IPS-15b (cell line): ENCODE measurements around the gene RNU6-9.

Experiments
- H3K27me3 ChIP-seq: one replicate; pipeline ENCODE4 v1.6.1; 2013; ENCODE audit warnings: low read length; ENCODE audit not compliant: control insufficient read depth, insufficient read depth
- H3K36me3 ChIP-seq: one replicate; pipeline ENCODE4 v1.6.1; 2013; ENCODE audit warnings: low read length; ENCODE audit not compliant: control insufficient read depth, insufficient read depth
- H3K4me1 ChIP-seq: one replicate; pipeline ENCODE4 v1.6.1; 2013; ENCODE audit warnings: mild to moderate bottlenecking, low read length; ENCODE audit not compliant: control insufficient read depth, insufficient read depth
- H3K4me3 ChIP-seq: one replicate; pipeline ENCODE4 v1.5.1; 2013; ENCODE audit warnings: low read depth, low read length
- H3K9ac ChIP-seq: one replicate; pipeline ENCODE4 v1.6.1; 2013; ENCODE audit warnings: low read depth, mild to moderate bottlenecking, low read length
- H3K9me3 ChIP-seq: one replicate; pipeline ENCODE4 v1.6.1; 2013; ENCODE audit warnings: mild to moderate bottlenecking, low read length; ENCODE audit not compliant: control insufficient read depth, insufficient read depth

RNU6-9 gene

DNA sequence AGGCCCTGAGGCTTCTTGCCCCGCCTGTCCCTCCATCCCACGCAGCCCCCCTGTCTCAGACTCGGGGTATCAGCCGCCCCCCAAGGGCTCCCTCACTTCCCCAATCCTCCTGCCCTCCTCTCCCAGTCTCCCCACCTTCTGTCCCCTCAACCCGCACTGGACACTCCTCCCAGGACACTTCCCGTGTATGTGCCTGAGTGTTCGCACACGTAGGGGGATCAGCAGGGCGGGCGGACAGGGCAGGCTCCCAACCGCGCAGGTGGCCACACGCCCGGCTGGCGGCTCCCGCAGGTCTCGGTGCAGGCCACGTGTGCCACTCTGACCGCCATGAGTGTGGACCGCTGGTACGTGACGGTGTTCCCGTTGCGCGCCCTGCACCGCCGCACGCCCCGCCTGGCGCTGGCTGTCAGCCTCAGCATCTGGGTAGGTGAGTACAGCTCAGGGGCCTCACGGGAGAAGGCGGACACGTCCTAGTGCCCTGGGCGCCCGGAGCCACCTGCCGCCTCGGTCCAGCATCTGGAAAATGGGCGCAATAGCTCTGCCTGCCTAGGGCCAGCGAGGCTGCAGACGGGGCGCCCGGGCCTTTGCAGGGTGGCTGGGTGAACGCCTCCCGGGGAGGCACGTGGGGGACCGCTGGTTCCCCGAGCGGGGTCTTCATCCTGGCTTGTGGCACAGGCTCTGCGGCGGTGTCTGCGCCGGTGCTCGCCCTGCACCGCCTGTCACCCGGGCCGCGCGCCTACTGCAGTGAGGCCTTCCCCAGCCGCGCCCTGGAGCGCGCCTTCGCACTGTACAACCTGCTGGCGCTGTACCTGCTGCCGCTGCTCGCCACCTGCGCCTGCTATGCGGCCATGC lies 26.1 kb downstream of the RNU6-9 start:
- peaks cover 31% of the 10 kb centered on the region for H3K27me3 ChIP-seq
- H3K4me1 ChIP-seq, result no peaks in the 10 kb centered on the region
- peak overlapping the region; percentile 50 for H3K4me3 ChIP-seq
- H3K36me3 ChIP-seq, result no peaks in the 10 kb centered on the region
- no peaks in the 10 kb centered on the region for H3K9me3 ChIP-seq
- no peak overlapping the region for H3K9ac ChIP-seq

DNA sequence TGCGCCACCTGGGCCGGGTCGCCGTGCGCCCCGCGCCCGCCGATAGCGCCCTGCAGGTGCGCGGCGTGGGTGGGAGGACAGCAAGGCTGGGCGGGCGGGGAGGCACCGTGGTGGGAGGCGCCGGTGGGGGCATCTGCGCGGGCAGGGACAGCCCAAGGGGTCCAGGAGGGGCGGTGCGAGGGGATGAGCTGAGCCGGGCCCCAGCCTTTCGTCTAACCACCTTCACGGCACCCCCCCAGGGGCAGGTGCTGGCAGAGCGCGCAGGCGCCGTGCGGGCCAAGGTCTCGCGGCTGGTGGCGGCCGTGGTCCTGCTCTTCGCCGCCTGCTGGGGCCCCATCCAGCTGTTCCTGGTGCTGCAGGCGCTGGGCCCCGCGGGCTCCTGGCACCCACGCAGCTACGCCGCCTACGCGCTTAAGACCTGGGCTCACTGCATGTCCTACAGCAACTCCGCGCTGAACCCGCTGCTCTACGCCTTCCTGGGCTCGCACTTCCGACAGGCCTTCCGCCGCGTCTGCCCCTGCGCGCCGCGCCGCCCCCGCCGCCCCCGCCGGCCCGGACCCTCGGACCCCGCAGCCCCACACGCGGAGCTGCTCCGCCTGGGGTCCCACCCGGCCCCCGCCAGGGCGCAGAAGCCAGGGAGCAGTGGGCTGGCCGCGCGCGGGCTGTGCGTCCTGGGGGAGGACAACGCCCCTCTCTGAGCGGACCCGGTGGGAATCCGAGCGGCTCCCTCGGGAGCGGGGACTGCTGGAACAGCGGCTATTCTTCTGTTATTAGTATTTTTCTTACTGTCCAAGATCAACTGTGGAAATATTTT lies 27.0 kb downstream of the RNU6-9 start:
- peak overlapping the region; percentile 60 for H3K4me3 ChIP-seq
- peaks cover 29% of the 10 kb centered on the region for H3K27me3 ChIP-seq
- no peaks in the 10 kb centered on the region for H3K36me3 ChIP-seq
- H3K9me3 ChIP-seq, result no peaks in the 10 kb centered on the region
- H3K4me1 ChIP-seq, result no peaks in the 10 kb centered on the region
- no peak overlapping the region for H3K9ac ChIP-seq

GRCh38 chr19:924553-925086 lies 31.3 kb downstream of the RNU6-9 start:
- H3K36me3 ChIP-seq, result peaks cover 2% of the 10 kb centered on the region
- no peaks in the 10 kb centered on the region for H3K9me3 ChIP-seq
- no peaks in the 10 kb centered on the region for H3K4me1 ChIP-seq
- H3K27me3 ChIP-seq, result peaks cover 15% of the 10 kb centered on the region
- peak overlapping the region; percentile 66 for H3K4me3 ChIP-seq
- H3K9ac ChIP-seq, result peak overlapping the region; percentile 37

DNA sequence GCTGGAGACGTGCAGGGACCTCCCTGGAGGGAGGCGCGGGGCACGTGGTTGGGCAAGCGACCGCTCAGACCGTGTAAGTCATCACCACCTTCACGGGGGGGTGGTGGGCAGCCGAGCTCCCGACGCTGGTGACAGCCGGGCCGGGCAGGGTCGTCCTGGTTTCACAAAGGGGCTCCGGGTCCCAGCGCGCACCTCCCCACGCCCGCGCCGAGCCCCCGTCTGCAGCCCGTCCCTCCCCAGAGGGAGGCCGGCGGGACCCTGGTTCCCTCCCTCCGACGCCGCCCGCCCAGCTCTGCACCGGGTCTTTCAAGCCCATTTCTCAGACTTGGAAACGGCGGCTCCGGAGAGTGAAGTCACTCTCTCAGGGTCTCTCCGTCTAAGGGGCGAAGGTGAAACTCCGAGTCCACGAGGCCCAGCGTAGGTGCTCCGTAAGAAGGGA lies 31.8 kb downstream of the RNU6-9 start:
- peaks cover 6% of the 10 kb centered on the region for H3K36me3 ChIP-seq
- H3K4me1 ChIP-seq, result no peaks in the 10 kb centered on the region
- H3K4me3 ChIP-seq, result peak overlapping the region; percentile 66
- H3K9ac ChIP-seq, result peak overlapping the region; percentile 76
- no peaks in the 10 kb centered on the region for H3K9me3 ChIP-seq
- peaks cover 11% of the 10 kb centered on the region for H3K27me3 ChIP-seq

DNA sequence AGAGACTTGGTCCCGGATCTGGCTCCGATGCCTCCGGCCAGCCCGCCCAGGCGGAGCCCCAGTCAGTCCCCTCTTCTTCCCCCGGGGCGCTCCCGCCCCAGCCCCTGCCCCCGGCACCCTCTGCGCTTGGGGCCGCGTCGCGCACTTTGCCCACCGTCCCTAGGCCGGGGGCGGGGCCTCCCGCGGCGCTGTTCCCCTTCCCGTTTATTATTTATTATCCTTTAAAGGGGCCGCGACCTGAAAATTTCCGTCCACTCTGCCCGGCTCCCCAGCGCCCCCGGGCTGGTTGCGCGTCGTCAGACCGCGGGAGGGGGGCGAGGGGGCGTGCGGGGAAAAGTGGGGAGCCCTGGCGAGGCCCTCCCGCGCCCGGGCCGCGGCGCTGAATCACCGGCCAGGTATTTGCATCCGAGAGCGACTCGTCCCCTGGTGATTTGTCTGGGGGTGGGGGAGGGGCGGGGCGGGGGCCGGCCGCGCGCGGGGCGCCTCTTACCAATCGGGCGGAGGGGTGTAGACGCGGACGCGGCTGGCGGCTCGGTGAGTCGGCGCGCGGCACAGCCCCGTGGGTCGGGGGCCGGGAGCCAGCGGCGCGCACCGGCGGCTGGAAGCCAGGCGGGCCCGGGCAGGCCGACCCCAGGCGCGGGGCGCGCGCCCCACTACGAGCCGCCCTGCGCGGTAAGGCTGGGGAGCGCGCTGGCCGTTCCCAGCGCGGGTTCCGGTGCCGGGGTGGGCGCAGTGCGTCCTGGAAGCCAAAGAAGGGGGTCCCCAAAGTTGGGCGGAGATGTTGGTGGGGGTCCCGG lies 32.4 kb downstream of the RNU6-9 start, which contains the start of gene ARID3A:
ARID3A (plus strand) TSS at position 510 of the 797 bp plus-strand sequence. CDS start 3,494 bp downstream, outside the sequence.
- H3K9me3 ChIP-seq, result no peaks in the 10 kb centered on the region
- no peaks in the 10 kb centered on the region for H3K4me1 ChIP-seq
- H3K9ac ChIP-seq, result peak within 1 kb of the TSS; percentile 76
- H3K27me3 ChIP-seq, result peaks cover 7% of the 10 kb centered on the region
- H3K4me3 ChIP-seq, result peak within 1 kb of the TSS; percentile 74
- peaks cover 8% of the 10 kb centered on the region for H3K36me3 ChIP-seq

DNA sequence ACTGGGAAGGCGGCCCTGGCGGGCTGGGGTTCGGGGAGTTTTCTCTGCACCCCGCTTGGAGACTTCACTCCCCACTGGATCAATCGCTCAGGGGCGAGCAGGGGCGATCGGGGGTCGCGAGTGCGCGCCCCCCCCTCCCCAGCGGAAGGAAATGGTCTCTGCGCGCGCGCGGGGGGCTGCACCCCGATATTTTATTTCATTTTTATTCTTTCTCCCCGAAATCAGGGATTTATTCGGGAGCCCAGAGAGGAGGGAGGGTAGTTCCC lies 33.0 kb downstream of the RNU6-9 start:
- Histone ChIP-seq H3K4me3 (peak overlapping the region; percentile 74), H3K36me3 (peaks cover 13% of the 10 kb centered on the region), H3K9ac (peak overlapping the region; percentile 70), H3K9me3 (no peaks in the 10 kb centered on the region), H3K4me1 (no peaks in the 10 kb centered on the region), H3K27me3 (peaks cover 1% of the 10 kb centered on the region)

- H3K4me3 ChIP-seq, result peak overlapping the region; percentile 74
- no peaks in the 10 kb centered on the region for H3K9me3 ChIP-seq
- H3K9ac ChIP-seq, result peak overlapping the region; percentile 70
- no peaks in the 10 kb centered on the region for H3K4me1 ChIP-seq
- H3K36me3 ChIP-seq, result peaks cover 14% of the 10 kb centered on the region
- H3K27me3 ChIP-seq, result no peaks in the 10 kb centered on the region
Observed at GRCh38 chr19:926589-927350, 33.5 kb downstream of the RNU6-9 start.

- Histone ChIP-seq H3K9me3 (no peaks in the 10 kb centered on the region), H3K36me3 (peaks cover 17% of the 10 kb centered on the region), H3K27me3 (no peaks in the 10 kb centered on the region), H3K4me3 (peak overlapping the region; percentile 48), H3K4me1 (no peaks in the 10 kb centered on the region), H3K9ac (no peak overlapping the region)
Observed at GRCh38 chr19:927351-927779, 34.1 kb downstream of the RNU6-9 start.

DNA sequence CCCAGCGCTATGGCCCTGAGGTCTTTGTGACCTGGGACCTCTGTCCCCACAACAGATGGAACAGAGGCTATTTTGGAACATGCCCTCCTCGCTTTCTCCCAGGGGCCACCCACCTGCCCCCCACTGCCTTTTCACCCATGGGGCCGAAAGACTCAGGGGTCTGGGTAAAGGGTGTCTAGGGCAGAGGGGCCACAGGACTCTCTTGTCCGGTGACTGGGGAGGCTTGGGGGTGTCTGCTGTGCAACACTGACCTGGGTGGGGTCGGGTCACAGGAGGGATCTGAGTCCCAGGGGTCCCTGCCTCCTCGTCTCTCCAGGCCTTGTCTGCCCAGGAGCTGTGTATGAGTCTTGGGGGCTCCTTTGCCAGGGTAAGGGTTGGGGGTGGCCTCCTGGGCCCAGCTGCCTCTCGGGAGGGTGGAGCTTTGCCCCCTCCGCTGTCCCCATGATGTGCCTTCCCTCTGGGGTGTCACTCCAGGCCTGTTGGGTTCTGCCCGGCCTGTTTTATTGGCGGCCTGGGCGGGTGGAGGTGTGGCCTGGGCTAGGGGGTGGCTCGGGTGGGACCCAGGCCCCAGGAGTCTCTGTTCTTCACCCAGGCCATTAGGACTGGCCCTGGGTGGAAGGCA lies 34.6 kb downstream of the RNU6-9 start:
- H3K4me1 ChIP-seq, result peaks cover 2% of the 10 kb centered on the region
- no peaks in the 10 kb centered on the region for H3K9me3 ChIP-seq
- H3K27me3 ChIP-seq, result no peaks in the 10 kb centered on the region
- peaks cover 22% of the 10 kb centered on the region for H3K36me3 ChIP-seq
- H3K9ac ChIP-seq, result no peak overlapping the region
- H3K4me3 ChIP-seq, result peak overlapping the region; percentile 48

GRCh38 chr19:928471-929202 lies 35.4 kb downstream of the RNU6-9 start:
- Histone ChIP-seq H3K9ac (no peak overlapping the region), H3K27me3 (no peaks in the 10 kb centered on the region), H3K4me3 (no peak overlapping the region), H3K36me3 (peaks cover 25% of the 10 kb centered on the region), H3K9me3 (no peaks in the 10 kb centered on the region), H3K4me1 (peaks cover 3% of the 10 kb centered on the region)
